GM23338 (cell line): ENCODE data around the gene BLOC1S1.

ENCODE experiments used
- CREB1 ChIP-seq: fragments of 250-450 bp; sonication (Bioruptor Pico); IDR thresholded peaks from 2 replicates; pipeline ENCODE4 v1.5.0; 2020; ENCODE audit warnings: low read depth, mild to moderate bottlenecking, moderate library complexity
- EZH2 ChIP-seq: fragments of 200-600 bp; sonication (generic); IDR thresholded peaks from one replicate; pipeline ENCODE4 v1.8.0; 2017; ENCODE audit warnings: antibody characterized with exemption, mild to moderate bottlenecking, low read depth; ENCODE audit not compliant: unreplicated experiment
- EZH2phosphoT487 ChIP-seq: fragments of 200-600 bp; sonication (generic); IDR thresholded peaks from one replicate; pipeline ENCODE4 v1.8.1; 2018; ENCODE audit warnings: antibody characterized with exemption; ENCODE audit not compliant: unreplicated experiment
- JUNB ChIP-seq: IDR thresholded peaks from one replicate; pipeline ENCODE4 v1.6.1; 2016; ENCODE audit warnings: antibody characterized with exemption; ENCODE audit not compliant: unreplicated experiment
- NANOG ChIP-seq: IDR thresholded peaks from 2 replicates; pipeline ENCODE4 v1.6.1; 2016; ENCODE audit warnings: antibody characterized with exemption, borderline replicate concordance
- POLR2AphosphoS5 ChIP-seq: IDR thresholded peaks from 2 replicates; pipeline ENCODE4 v1.6.1; 2016; ENCODE audit warnings: antibody characterized with exemption, low read depth
- REST ChIP-seq: IDR thresholded peaks from one replicate; pipeline ENCODE4 v1.6.1; 2018; ENCODE audit warnings: antibody characterized with exemption; ENCODE audit not compliant: unreplicated experiment
- STAT1 ChIP-seq: IDR thresholded peaks from one replicate; pipeline ENCODE4 v1.6.1; 2016; ENCODE audit warnings: antibody characterized with exemption; ENCODE audit not compliant: unreplicated experiment
- ZNF114 ChIP-seq: fragments of 250-450 bp; sonication (Bioruptor Pico); IDR thresholded peaks from 2 replicates; pipeline ENCODE4 v1.5.0; 2020; ENCODE audit warnings: mild to moderate bottlenecking, moderate library complexity
- TF ChIP-seq, protein P1 (sequence below), 2 experiments: fragments of 200-600 bp in 1 of 2; sonication (generic) in 1 of 2; conservative IDR thresholded peaks; 2 replicates each; pipeline versions ENCODE4 v1.5.1 to v1.6.1; 2016 to 2017; ENCODE audit warnings: antibody characterized with exemption in 2 of 2, low read depth in 2 of 2, mild to moderate bottlenecking in 2 of 2, moderate library complexity in 1 of 2

GRCh38 chr12:55762646-55763045 is 46.8 kb downstream of the BLOC1S1 start:
- no peak for TF ChIP-seq POLR2AphosphoS5
- TF ChIP-seq, protein P1, sequence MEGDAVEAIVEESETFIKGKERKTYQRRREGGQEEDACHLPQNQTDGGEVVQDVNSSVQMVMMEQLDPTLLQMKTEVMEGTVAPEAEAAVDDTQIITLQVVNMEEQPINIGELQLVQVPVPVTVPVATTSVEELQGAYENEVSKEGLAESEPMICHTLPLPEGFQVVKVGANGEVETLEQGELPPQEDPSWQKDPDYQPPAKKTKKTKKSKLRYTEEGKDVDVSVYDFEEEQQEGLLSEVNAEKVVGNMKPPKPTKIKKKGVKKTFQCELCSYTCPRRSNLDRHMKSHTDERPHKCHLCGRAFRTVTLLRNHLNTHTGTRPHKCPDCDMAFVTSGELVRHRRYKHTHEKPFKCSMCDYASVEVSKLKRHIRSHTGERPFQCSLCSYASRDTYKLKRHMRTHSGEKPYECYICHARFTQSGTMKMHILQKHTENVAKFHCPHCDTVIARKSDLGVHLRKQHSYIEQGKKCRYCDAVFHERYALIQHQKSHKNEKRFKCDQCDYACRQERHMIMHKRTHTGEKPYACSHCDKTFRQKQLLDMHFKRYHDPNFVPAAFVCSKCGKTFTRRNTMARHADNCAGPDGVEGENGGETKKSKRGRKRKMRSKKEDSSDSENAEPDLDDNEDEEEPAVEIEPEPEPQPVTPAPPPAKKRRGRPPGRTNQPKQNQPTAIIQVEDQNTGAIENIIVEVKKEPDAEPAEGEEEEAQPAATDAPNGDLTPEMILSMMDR (conservative IDR thresholded peaks at IDR 0.05; ENCODE audit: low read depth in 2 of 2) = no peak
- TF ChIP-seq EZH2 = no peak
- TF ChIP-seq EZH2phosphoT487 = no peak
- TF ChIP-seq REST = no peak
- no peak for TF ChIP-seq ZNF114
- TF ChIP-seq NANOG = no peak
- no peak for TF ChIP-seq STAT1
- TF ChIP-seq JUNB = no peak
- TF ChIP-seq CREB1 (CRISPR knock-in tag) = no peak
